ENCODE data around the gene DIS3L. TPM values are rescaled to one million over a fixed set of nuclear protein-coding genes. Genes with fewer than 3 reads are reported as not detected.

DIS3L gene
- total and polyA plus RNA-seq, 2 of the 13 experiments (the other 11 are each of a cell fraction or from before 2014, with no cell fraction given): 21.0 to 50.5 TPM

- TF ChIP-seq EP300 (IDR thresholded peaks at IDR 0.05; ENCODE audit: low read depth in 2 of 2, low read length in 2 of 2) (no peak), EP300 (CRISPR knock-in tag; IDR thresholded peaks at IDR 0.05; ENCODE audit: borderline replicate concordance) (no peak), ZBTB21 (CRISPR knock-in tag; IDR thresholded peaks at IDR 0.05) (no peak), RFXAP (CRISPR knock-in tag; IDR thresholded peaks at IDR 0.05; ENCODE audit: borderline replicate concordance) (peak; percentile 30; the same call in 1 of the 2 replicates), ZNF331 (CRISPR knock-in tag; IDR thresholded peaks at IDR 0.05) (peak; percentile 9; the same call in 1 of the 2 replicates), ZNF792 (CRISPR knock-in tag; IDR thresholded peaks at IDR 0.05) (no peak), ZNF205 (CRISPR knock-in tag; IDR thresholded peaks at IDR 0.05) (no peak), ZBTB25 (CRISPR knock-in tag; IDR thresholded peaks at IDR 0.05) (peak; percentile 25; the same call in 1 of the 2 replicates), ZBTB14 (CRISPR knock-in tag; IDR thresholded peaks at IDR 0.05) (no peak), ZKSCAN8 (CRISPR knock-in tag; IDR thresholded peaks at IDR 0.05; ENCODE audit: borderline replicate concordance) (no peak), RBFOX2 (IDR thresholded peaks at IDR 0.05; ENCODE audit: low read depth, low read length) (peak; percentile 92), RAD51 (IDR thresholded peaks at IDR 0.05; ENCODE audit: borderline replicate concordance) (no peak), ZSCAN21 (CRISPR knock-in tag; IDR thresholded peaks at IDR 0.05; ENCODE audit: borderline replicate concordance) (0 out of 2 replicates have a peak, but pooled peaks have one; percentile 62), PRDM10 (CRISPR knock-in tag; IDR thresholded peaks at IDR 0.05; ENCODE audit: low read depth) (0 out of 2 replicates have a peak, but pooled peaks have one; percentile 46), TARDBP (CRISPR knock-in tag; IDR thresholded peaks at IDR 0.05) (no peak)
- TF ChIP-seq, protein P1, sequence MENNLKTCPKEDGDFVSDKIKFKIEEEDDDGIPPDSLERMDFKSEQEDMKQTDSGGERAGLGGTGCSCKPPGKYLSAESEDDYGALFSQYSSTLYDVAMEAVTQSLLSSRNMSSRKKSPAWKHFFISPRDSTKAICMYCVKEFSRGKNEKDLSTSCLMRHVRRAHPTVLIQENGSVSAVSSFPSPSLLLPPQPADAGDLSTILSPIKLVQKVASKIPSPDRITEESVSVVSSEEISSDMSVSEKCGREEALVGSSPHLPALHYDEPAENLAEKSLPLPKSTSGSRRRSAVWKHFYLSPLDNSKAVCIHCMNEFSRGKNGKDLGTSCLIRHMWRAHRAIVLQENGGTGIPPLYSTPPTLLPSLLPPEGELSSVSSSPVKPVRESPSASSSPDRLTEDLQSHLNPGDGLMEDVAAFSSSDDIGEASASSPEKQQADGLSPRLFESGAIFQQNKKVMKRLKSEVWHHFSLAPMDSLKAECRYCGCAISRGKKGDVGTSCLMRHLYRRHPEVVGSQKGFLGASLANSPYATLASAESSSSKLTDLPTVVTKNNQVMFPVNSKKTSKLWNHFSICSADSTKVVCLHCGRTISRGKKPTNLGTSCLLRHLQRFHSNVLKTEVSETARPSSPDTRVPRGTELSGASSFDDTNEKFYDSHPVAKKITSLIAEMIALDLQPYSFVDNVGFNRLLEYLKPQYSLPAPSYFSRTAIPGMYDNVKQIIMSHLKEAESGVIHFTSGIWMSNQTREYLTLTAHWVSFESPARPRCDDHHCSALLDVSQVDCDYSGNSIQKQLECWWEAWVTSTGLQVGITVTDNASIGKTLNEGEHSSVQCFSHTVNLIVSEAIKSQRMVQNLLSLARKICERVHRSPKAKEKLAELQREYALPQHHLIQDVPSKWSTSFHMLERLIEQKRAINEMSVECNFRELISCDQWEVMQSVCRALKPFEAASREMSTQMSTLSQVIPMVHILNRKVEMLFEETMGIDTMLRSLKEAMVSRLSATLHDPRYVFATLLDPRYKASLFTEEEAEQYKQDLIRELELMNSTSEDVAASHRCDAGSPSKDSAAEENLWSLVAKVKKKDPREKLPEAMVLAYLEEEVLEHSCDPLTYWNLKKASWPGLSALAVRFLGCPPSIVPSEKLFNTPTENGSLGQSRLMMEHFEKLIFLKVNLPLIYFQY (CRISPR knock-in tag; IDR thresholded peaks at IDR 0.05; ENCODE audit: borderline replicate concordance): no peak
- TF ChIP-seq, protein P2, sequence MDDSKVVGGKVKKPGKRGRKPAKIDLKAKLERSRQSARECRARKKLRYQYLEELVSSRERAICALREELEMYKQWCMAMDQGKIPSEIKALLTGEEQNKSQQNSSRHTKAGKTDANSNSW (CRISPR knock-in tag; IDR thresholded peaks at IDR 0.05; ENCODE audit: borderline replicate concordance): no peak
Observed at GRCh38 chr15:66293419-66294156, at the start of gene DIS3L (continued).

All from HepG2 (cell line).